ENCODE results near the gene THSD7A. TPM values are rescaled to one million over a fixed set of nuclear protein-coding genes. Genes with fewer than 3 reads are reported as not detected.

Gene THSD7A
- total RNA-seq (2013; cell fraction: nucleolus; rRNA removed): 0.21 and 0.34 TPM in 2 replicates
- total RNA-seq (2014; rRNA removed) (not detected in 2 replicates), total RNA-seq (2014; rRNA removed; fragmentation: Illumina TruSeq; extraction: Trizol) (not detected in 2 replicates), total RNA-seq (2021) (0.03 TPM in 1 of 2 replicates, not detected in the other), polyA plus RNA-seq (2011; rRNA removed) (0.03 and 0.27 TPM in 2 replicates), polyA plus RNA-seq (2014; fragmentation: Illumina TruSeq; extraction: Trizol) (0.03 TPM in 1 of 2 replicates, not detected in the other), polyA plus RNA-seq (2014; fragmentation: Nextera tagmentation; extraction: Ambion mirVana) (not detected), polyA plus RNA-seq (2014; rRNA removed) (not detected in 2 replicates), polyA plus RNA-seq (2016; fragmentation: Nextera tagmentation; extraction: Ambion mirVana) (under 1 TPM in 1 of 2 experiments, not detected in 1; 0.09 TPM), polyA minus RNA-seq (2011; rRNA and poly(A)+ RNA removed) (0.07 TPM in 1 of 2 replicates, not detected in the other), Bru-seq, nascent RNA (percentile 13 among the genes with signal in this experiment), BruChase-seq, experiment 1, labeled RNA remaining after a 6-hour chase (percentile 13 among the genes with signal in this experiment), BruChase-seq, experiment 2, labeled RNA remaining after a 2-hour chase (percentile 11 among the genes with signal in this experiment)
- not detected for polyA plus RNA-seq (2011; ENCODE audit: low read depth)
- polyA plus RNA-seq (2011; cell fraction: cytosol; rRNA removed): 0.01 TPM in 1 of 2 replicates, not detected in the other
- polyA plus RNA-seq (2011; cell fraction: nucleus; rRNA removed): 0.03 and 0.26 TPM in 2 replicates
- 0.04 TPM in 1 of 2 replicates, not detected in the other for polyA plus RNA-seq (2012)
- not detected in 2 replicates for polyA minus RNA-seq (2011; cell fraction: cytosol; rRNA and poly(A)+ RNA removed)
- polyA minus RNA-seq (2011; cell fraction: nucleus; rRNA and poly(A)+ RNA removed): 0.10 and 0.12 TPM in 2 replicates
- long read RNA-seq, experiment 1: 0 reads
- long read RNA-seq, experiment 2, partial matches to known transcripts: 0 of 4 reads
- long read RNA-seq, experiment 2, other reads (novel, unspliced or antisense): 4 of 4 reads

- POLR2A ChIA-PET: no interaction called here
- Histone ChIP-seq H3K4me1 (ENCODE audit: control insufficient read depth, insufficient read depth, low read length) (no peaks in the 10 kb centered on the region), H3K27ac (ENCODE audit: control insufficient read depth, insufficient read depth) (no peak within 1 kb of the TSS), H3K79me2 (ENCODE audit: control insufficient read depth, insufficient read depth, low read length) (no peaks in the 10 kb centered on the region), H2AFZ (ENCODE audit: control insufficient read depth, low read depth, low read length) (no peak within 1 kb of the TSS), H3K36me3 (ENCODE audit: control insufficient read depth in 2 of 2, insufficient read depth in 2 of 2, low read length in 1 of 2) (no peaks in the 10 kb centered on the region), H3K9me3 (replicated peaks; ENCODE audit: control insufficient read depth, insufficient read depth, low read length) (no peaks in the 10 kb centered on the region), H4K20me1 (ENCODE audit: control insufficient read depth, insufficient read depth) (no peaks in the 10 kb centered on the region), H3K4me2 (ENCODE audit: control insufficient read depth, insufficient read depth) (no peak within 1 kb of the TSS), H3K9ac (ENCODE audit: control insufficient read depth, insufficient read depth, low read length) (no peak within 1 kb of the TSS), H3K4me3 (no peak within 1 kb of the TSS), H3K27me3 (replicated peaks in 1 of 2; ENCODE audit: control insufficient read depth in 2 of 2, insufficient read depth in 2 of 2, low read length in 1 of 2) (peaks cover 1 to 16% of the 10 kb centered on the region in 2 experiments; a peak in 3 of 4 replicates)
- ATAC-seq (peak; percentile 77), DNase-seq (ENCODE audit: low read depth, low spot score) (no peak), FAIRE-seq (no peak)
- no peak for TF ChIP-seq NR2C2 (IDR thresholded peaks at IDR 0.05; ENCODE audit: borderline replicate concordance, control insufficient read depth, insufficient read length, low read depth)
- TF ChIP-seq KAT2A (conservative IDR thresholded peaks at IDR 0.05; ENCODE audit: control insufficient read depth, low read depth, low read length): no peak
- TF ChIP-seq FOS (IDR thresholded peaks at IDR 0.05; ENCODE audit: borderline replicate concordance, extremely low read depth, insufficient read length): no peak
- TF ChIP-seq BCLAF1 (IDR thresholded peaks at IDR 0.05): no peak
- no peak for TF ChIP-seq POLR2AphosphoS5 (IDR thresholded peaks at IDR 0.05; ENCODE audit: low read length)
- TF ChIP-seq CHD2 (IDR thresholded peaks at IDR 0.05; ENCODE audit: borderline replicate concordance, low read depth, low read length): no peak
- no peak for TF ChIP-seq USF1 (IDR thresholded peaks at IDR 0.05; ENCODE audit: borderline replicate concordance, extremely low read length, insufficient read depth, low read depth, low read length)
- no peak for TF ChIP-seq MXI1 (IDR thresholded peaks at IDR 0.05; ENCODE audit: low read depth, low read length)
- TF ChIP-seq MYB (IDR thresholded peaks at IDR 0.05; ENCODE audit: borderline replicate concordance, low read depth, low read length): no peak
- CTCF ChIA-PET: no interaction called here
- RAD21 ChIA-PET (ENCODE audit: unreplicated experiment): no interaction called here
- in situ Hi-C loops (cut with MboI): no loop called here
- SMC1A ChIA-PET (ENCODE audit: uncharacterized antibody, unreplicated experiment): no interaction called here
- 11% methylated on average over 41 of the region's 62 CpGs for WGBS (ENCODE audit: insufficient coverage, insufficient replicate concordance, low lambda C conversion rate, missing lambda C conversion rate)
- intact Hi-C loops (cut with micrococcal nuclease; ENCODE audit: unreplicated experiment): no loop called here
- no TSS peak for BruUV-seq (replicated peaks)
Measured at GRCh38 chr7:11831736-11832495, at the start of gene THSD7A. TSS of gene THSD7A (minus strand) at chr7:11832198. CDS start at chr7:11831946, 252 bp downstream.
